HepG2 (cell line): ENCODE data around the gene ADPRH. TPM values are rescaled to one million over a fixed set of nuclear protein-coding genes. Genes with fewer than 3 reads are reported as not detected.

Experiments
- ATAC-seq: fragments of 200-7000 bp; cut with Tn5 transposase; 3 replicates; pipeline ENCODE4 v1.9.1; 2020; ENCODE audit warnings: mild to moderate bottlenecking, moderate library complexity
- BruUV-seq: library from RNA; stranded (reverse); fragments of 400-500 nt; replicated peaks from 2 replicates; lab custom pipeline; 2021; lab: Mats Ljungman, UMichigan
- CTCF ChIA-PET: fragments of 300-600 bp; formaldehyde crosslinking; extraction: SDS; loops from one replicate; lab custom pipeline; 2021; ENCODE audit warnings: low total read pairs, inconsistent platforms, low intra/inter-chr PET ratio; lab: Yijun Ruan, JAX
- POLR2A ChIA-PET: fragments of 350-600 bp; sonication (Branson Sonifier 250); formaldehyde crosslinking; loops from one replicate; lab custom pipeline; 2020; ENCODE audit warnings: antibody characterized with exemption, inconsistent platforms; lab: Yijun Ruan, JAX
- DNase-seq: peaks from one replicate; pipeline ENCODE4 v3.0.0-alpha.2; 2015; ENCODE audit warnings: low spot score
- FAIRE-seq: peaks from 3 replicates; lab custom pipeline; 2011; peaks lifted over from hg19 to GRCh38; lab: Jason Lieb, UNC
- H2AFZ ChIP-seq: one replicate; pipeline ENCODE4 v1.6.1; 2011; ENCODE audit warnings: low read length, inconsistent platforms
- H3K27ac ChIP-seq: fragments of 300-600 bp; 3 replicates; pipeline ENCODE4 v1.8.0; 2011; ENCODE audit warnings: mixed run types, mild to moderate bottlenecking, mixed read lengths, low read length, inconsistent platforms; ENCODE audit not compliant: insufficient read depth; ENCODE audit errors: extremely low read length
- H3K27me3 ChIP-seq, 2 experiments: fragments of 200-600 bp in 1 of 2; 2 replicates in 1 of 2; 3 replicates in 1 of 2; pipeline versions ENCODE4 v1.6.0 to v1.8.0; 2011; ENCODE audit warnings: low read length in 2 of 2, mild to moderate bottlenecking in 2 of 2, moderate library complexity in 2 of 2, inconsistent platforms in 1 of 2; ENCODE audit not compliant: insufficient read depth in 2 of 2, control insufficient read depth in 1 of 2
- H3K36me3 ChIP-seq, 2 experiments: fragments of 200-600 bp in 1 of 2; replicated peaks in 1 of 2; 2 replicates in 1 of 2; 3 replicates in 1 of 2; pipeline versions ENCODE4 v1.5.1 to v1.8.0; 2011; ENCODE audit warnings: low read length in 2 of 2, inconsistent platforms in 1 of 2; ENCODE audit not compliant: insufficient read depth in 2 of 2, control insufficient read depth in 1 of 2
- H3K4me1 ChIP-seq: 2 replicates; pipeline ENCODE4 v1.5.1; 2012; ENCODE audit warnings: low read length, inconsistent platforms; ENCODE audit not compliant: insufficient read depth
- H3K4me2 ChIP-seq: 2 replicates; pipeline ENCODE4 v1.6.0; 2011; ENCODE audit warnings: low read depth, low read length, inconsistent platforms
- H3K4me3 ChIP-seq, 3 experiments: fragments of 200-600 bp in 1 of 3; sonication (generic), shearing (Covaris generic) in 1 of 3; replicated peaks in 1 of 3; 2 replicates each; pipeline ENCODE4 v1.5.1; 2011 to 2016; ENCODE audit warnings: low read length in 3 of 3, inconsistent platforms in 2 of 3, low read depth in 2 of 3, mild to moderate bottlenecking in 2 of 3, control low read depth in 1 of 3, mixed read lengths in 1 of 3; ENCODE audit not compliant: insufficient read depth in 1 of 3
- H3K79me2 ChIP-seq: one replicate; pipeline ENCODE4 v1.6.1; 2011; ENCODE audit warnings: low read length, inconsistent platforms; ENCODE audit not compliant: insufficient read depth
- H3K9ac ChIP-seq: 2 replicates; pipeline ENCODE4 v1.6.0; 2011; ENCODE audit warnings: mild to moderate bottlenecking, low read depth, low read length, inconsistent platforms; ENCODE audit not compliant: insufficient read depth
- H3K9me3 ChIP-seq: 2 replicates; pipeline ENCODE4 v1.5.1; 2012; ENCODE audit warnings: mild to moderate bottlenecking, low read length
- H4K20me1 ChIP-seq: 2 replicates; pipeline ENCODE4 v1.6.0; 2011; ENCODE audit warnings: inconsistent platforms, mild to moderate bottlenecking, low read length, moderate library complexity; ENCODE audit not compliant: insufficient read depth
- KDM6A ChIP-seq: IDR thresholded peaks from 2 replicates; pipeline ENCODE4 v1.6.1; 2016; ENCODE audit warnings: low read depth
- KMT2A ChIP-seq: sonication (generic); formaldehyde crosslinking; IDR thresholded peaks from 2 replicates; pipeline ENCODE4 v1.4.0; 2020; ENCODE audit warnings: missing genetic modification reagents
- PRDM15 ChIP-seq: sonication (generic); formaldehyde crosslinking; IDR thresholded peaks from 2 replicates; pipeline ENCODE4 v1.4.0; 2020; ENCODE audit warnings: missing genetic modification reagents
- ZNF121 ChIP-seq: sonication (generic); formaldehyde crosslinking; IDR thresholded peaks from 2 replicates; pipeline ENCODE4 v1.5.0; 2020; ENCODE audit warnings: mild to moderate bottlenecking, missing genetic modification reagents
- ZNF138 ChIP-seq: sonication (generic); formaldehyde crosslinking; IDR thresholded peaks from 2 replicates; pipeline ENCODE4 v1.5.0; 2020; ENCODE audit warnings: mild to moderate bottlenecking, low read depth, missing genetic modification reagents
- ZNF263 ChIP-seq: sonication (generic); formaldehyde crosslinking; IDR thresholded peaks from 2 replicates; pipeline ENCODE4 v1.4.0; 2020; ENCODE audit warnings: missing genetic modification reagents
- ZNF749 ChIP-seq: sonication (generic); formaldehyde crosslinking; IDR thresholded peaks from 2 replicates; pipeline ENCODE4 v1.8.0; 2022; ENCODE audit warnings: mild to moderate bottlenecking, missing genetic modification reagents, moderate library complexity, borderline replicate concordance
- in situ Hi-C: cut with HindIII; loops from 2 replicates; pipeline ENCODE4 v1.10.0; 2017; ENCODE audit warnings: low pct_unique_long_range_greater_than_20kb; ENCODE audit not compliant: extremely low pct_ligation_motif_present
- intact Hi-C: fragments of 100-400 bp; cut with micrococcal nuclease; formaldehyde crosslinking; loops from one replicate; pipeline ENCODE4 v1.10.0; 2022; ENCODE audit not compliant: unreplicated experiment
- polyA plus RNA-seq, 8 experiments: library from polyadenylated mRNA; depleted of rRNA in 3 of 8; stranded (reverse) in 7 of 8; unstranded in 1 of 8; fragments of >200 nt; fragmentation: Illumina TruSeq in 4 of 8; extraction: Trizol in 4 of 8; gene quantifications; 2 replicates each; pipeline versions ENCODE4 v1.2.1 to v1.2.3, GENCODE V29; 2011 to 2016; ENCODE audit warnings: low read depth in 4 of 8, missing spikeins in 1 of 8, mixed read lengths in 1 of 8; ENCODE audit not compliant: insufficient read depth in 1 of 8
- total RNA-seq, 5 experiments: library from RNA; depleted of rRNA; stranded (reverse); fragments of >200 nt; fragmentation: Illumina TruSeq; extraction: Trizol; gene quantifications; 2 replicates each; pipeline ENCODE4 v1.2.3, GENCODE V29; 2016; ENCODE audit warnings: low read depth in 1 of 5
- TF ChIP-seq, protein P1 (sequence below): sonication (generic); formaldehyde crosslinking; IDR thresholded peaks from 2 replicates; pipeline ENCODE4 v1.8.1; 2023; ENCODE audit warnings: mild to moderate bottlenecking, inconsistent platforms, moderate library complexity, missing genetic modification reagents, borderline replicate concordance
- TF ChIP-seq, protein P2 (sequence below): sonication (generic); formaldehyde crosslinking; IDR thresholded peaks from 2 replicates; pipeline ENCODE4 v1.4.0; 2020; ENCODE audit warnings: mild to moderate bottlenecking, missing genetic modification reagents
- TF ChIP-seq, protein P3 (sequence below): sonication (generic); formaldehyde crosslinking; IDR thresholded peaks from 2 replicates; pipeline ENCODE4 v1.5.0; 2020; ENCODE audit warnings: missing genetic modification reagents

Gene ADPRH
- total and polyA plus RNA-seq, 2 of the 13 experiments (the other 11 are each of a cell fraction or from before 2014, with no cell fraction given), result 0.01 to 0.15 TPM

- Histone ChIP-seq H3K4me1 (no peaks in the 10 kb centered on the region), H3K27me3 (no peaks in the 10 kb centered on the region), H3K4me3 (no peak overlapping the region), H3K36me3 (no peaks in the 10 kb centered on the region; a peak in 1 of 5 replicates), H3K9me3 (no peaks in the 10 kb centered on the region), H3K9ac (no peak overlapping the region), H2AFZ (no peak overlapping the region), H4K20me1 (no peaks in the 10 kb centered on the region), H3K27ac (no peak overlapping the region), H3K79me2 (no peaks in the 10 kb centered on the region), H3K4me2 (no peak overlapping the region)
- ChIA-PET POLR2A (no interaction called here), CTCF (no interaction called here)
- no TSS peak for BruUV-seq
- in situ Hi-C loops (no loop called here), intact Hi-C loops (no loop called here)
- DNase-seq (no peak), FAIRE-seq (no peak), ATAC-seq (no peak)
- TF ChIP-seq ZNF138 (no peak), ZNF121 (CRISPR knock-in tag) (no peak), PRDM15 (CRISPR knock-in tag) (no peak), KDM6A (CRISPR knock-in tag) (no peak), ZNF749 (CRISPR knock-in tag) (no peak), KMT2A (CRISPR knock-in tag) (no peak), ZNF263 (no peak)
- TF ChIP-seq, protein P1, sequence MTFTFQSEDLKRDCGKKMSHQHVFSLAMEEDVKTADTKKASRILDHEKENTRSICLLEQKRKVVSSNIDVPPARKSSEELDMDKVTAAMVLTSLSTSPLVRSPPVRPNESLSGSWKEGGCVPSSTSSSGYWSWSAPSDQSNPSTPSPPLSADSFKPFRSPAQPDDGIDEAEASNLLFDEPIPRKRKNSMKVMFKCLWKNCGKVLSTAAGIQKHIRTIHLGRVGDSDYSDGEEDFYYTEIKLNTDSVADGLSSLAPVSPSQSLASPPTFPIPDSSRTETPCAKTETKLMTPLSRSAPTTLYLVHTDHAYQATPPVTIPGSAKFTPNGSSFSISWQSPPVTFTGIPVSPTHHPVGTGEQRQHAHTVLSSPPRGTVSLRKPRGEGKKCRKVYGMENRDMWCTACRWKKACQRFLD (CRISPR knock-in tag), result no peak
- TF ChIP-seq, protein P2, sequence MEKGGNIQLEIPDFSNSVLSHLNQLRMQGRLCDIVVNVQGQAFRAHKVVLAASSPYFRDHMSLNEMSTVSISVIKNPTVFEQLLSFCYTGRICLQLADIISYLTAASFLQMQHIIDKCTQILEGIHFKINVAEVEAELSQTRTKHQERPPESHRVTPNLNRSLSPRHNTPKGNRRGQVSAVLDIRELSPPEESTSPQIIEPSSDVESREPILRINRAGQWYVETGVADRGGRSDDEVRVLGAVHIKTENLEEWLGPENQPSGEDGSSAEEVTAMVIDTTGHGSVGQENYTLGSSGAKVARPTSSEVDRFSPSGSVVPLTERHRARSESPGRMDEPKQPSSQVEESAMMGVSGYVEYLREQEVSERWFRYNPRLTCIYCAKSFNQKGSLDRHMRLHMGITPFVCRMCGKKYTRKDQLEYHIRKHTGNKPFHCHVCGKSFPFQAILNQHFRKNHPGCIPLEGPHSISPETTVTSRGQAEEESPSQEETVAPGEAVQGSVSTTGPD (CRISPR knock-in tag), result no peak
- TF ChIP-seq, protein P3, sequence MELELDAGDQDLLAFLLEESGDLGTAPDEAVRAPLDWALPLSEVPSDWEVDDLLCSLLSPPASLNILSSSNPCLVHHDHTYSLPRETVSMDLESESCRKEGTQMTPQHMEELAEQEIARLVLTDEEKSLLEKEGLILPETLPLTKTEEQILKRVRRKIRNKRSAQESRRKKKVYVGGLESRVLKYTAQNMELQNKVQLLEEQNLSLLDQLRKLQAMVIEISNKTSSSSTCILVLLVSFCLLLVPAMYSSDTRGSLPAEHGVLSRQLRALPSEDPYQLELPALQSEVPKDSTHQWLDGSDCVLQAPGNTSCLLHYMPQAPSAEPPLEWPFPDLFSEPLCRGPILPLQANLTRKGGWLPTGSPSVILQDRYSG (CRISPR knock-in tag), result no peak
Observed at GRCh38 chr3:119529883-119530282, 49.4 kb upstream of the ADPRH start.
